ENCODE measurements around the gene STN1.

The STN1 gene

DNA sequence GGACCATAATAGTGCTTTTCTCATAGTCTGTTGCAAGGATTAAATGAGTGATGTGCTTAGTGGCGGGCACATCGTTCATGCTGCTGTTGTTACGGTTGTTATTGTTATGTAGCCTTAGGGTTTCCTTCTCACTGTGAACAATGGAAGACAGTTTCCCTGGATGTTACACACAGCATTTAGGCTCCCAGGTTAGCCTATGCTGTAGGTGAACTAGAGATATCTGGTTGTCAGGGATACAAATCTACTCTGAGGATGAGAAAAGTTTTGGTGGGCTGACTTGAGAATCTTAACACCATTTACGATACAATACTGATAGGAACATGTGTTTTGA lies 77.3 kb downstream of the STN1 start:
- DNase-seq, result no peak

DNA sequence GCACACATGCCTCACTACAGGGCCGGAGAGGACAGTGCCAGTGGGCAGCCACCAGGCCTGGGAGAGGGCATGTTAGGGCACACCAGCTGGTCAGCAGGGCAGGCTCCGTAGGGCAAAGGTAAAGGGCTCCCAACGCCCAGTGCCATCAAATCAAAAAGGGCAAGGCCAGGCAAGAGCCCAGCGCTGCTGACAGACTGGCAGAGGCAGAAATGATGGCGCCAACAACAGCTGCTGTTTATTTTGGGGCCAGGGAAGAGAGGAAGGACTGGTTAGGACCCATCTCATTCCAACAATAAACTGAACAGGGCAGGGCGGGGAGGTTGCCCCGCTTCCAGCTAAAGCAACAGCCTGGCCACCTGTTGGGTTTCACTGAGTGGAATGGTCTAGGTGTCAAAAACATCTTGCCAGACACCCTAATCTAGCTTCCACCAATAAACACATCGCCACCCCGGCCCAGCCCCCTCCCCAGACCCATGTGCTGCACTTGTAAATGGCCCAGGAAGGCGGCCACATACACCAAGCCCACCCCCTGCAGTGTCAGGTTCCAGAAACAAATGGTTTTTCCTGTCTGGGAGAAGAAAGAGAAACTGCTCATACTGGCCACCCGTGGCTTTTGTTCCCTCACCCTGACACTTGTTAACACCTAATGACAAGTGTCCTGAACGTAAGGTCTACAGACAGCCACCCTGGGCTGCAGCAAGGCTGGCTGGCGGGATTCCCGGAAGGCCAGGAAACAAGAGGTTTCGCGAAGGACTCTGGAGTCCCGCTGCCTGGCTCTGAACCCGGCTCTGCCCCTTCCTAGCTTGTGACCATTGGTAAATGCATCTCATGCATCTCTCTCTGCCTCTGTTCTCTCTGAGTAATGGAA lies 77.9 kb downstream of the STN1 start:
- DNase-seq, result no peak

DNA sequence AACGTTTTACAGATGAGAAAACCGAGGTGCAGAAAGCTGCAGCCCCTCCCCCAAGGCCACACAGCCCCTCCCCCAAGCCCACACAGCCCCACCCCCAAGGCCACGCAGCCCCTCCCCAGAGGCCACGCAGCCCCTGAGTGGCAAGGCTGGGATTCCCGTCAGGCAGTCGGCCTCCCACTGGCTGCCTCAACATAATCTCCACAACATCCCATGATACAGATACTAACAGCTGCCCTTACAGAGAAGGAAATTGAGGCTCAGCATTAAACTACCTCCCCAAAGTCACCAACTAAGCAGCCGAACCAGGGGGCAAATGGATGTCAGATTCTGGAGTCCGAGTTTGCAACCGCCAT lies 78.5 kb downstream of the STN1 start:
- no peak for DNase-seq

DNA sequence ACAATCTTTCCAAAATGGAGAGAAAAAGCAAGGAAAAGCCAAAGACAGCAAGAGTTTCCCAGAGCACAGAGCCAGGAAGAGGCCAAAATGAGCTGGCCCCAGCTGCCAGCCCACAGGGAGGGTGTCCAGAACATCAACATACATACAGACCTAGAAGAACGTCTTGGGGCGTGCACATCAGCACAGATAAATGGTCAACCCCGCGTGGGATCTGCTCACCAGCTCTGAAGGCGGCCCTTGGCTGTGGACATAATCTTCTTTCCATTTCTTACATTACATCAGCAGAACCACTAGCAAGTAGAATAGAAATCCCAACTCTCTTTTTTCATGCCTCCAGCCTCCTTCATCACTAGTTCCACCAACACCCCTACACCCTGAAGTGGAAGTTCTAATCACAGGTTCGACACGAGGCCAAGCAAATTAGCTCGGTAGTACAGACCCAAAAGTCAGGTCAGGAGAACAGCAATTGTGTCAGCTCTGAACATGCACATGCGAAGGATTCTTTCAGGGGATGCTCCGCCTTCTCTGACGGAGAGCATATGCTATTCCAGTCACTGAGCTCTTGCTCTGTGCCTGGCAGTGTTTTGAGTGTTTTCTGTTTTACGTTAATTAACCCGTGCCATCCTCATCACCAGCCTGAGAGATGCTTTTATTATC lies 79.0 kb downstream of the STN1 start:
- DNase-seq, result no peak

DNA sequence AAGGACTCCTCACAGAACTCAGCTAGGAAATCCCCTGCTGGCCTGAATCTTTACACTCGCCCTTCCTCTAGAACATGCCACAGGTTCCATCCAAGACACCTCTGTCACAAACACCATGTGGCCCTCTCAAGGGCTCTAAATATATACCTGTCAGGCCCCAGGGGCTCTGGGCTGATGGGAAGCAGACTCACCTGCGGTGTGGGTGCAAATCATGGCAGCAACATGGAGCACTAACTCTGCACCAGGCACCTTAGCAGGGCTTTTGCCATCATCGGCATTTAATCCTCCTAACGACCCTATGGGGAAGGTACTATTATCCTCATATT lies 80.0 kb downstream of the STN1 start:
- no peak for DNase-seq

DNA sequence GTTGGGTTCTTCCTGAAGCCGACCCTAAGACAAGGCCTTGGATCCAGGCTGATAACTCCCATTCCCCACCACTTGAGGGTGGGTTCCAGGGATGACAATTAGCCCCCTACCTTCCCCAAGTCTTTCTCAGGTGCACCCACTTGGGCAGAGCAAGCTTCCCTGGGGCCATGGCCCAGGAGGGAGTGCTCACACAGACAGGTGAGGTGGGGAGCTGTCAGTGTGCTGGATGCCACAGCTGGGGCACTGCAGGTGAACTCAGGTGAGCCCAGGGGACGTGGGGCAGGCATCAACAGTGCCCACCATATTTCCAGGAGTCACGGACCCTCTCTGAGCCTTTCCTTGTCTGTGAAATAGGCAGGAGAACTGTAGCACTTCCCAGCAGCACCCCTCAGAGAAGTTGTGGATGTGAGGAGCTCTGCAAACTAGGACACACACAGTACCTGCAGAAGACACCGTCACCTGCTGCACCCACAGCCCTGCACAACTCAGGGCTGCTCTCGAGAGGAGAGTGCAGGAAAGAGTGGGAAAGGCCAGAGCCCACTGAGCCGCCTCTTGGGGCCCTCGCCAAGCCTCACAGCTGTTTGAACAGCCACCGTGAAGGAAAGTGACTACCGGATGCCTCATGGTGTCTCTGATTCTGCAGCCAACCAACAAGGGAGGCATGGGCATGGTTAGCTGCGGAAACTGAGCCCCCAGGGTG lies 80.5 kb downstream of the STN1 start:
- DNase-seq, result no peak

DNA sequence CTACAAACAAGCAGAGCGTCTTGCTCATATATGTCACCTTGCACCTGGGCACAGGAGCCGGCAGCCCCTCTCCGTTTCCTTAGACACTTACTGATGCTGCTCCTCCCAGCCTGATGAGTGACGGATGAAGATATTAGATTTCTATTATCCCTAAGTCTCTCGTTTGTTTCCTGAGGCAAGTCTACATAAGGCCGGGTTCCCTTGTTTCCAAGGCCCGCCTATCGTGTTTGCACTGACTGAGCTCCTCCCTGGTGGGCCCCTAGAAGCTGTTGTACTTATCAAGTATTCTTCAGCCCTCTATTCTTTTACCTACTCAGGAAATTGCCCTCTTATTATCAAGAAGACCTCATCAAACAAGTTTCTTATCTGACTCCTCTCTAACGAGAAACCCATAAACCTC lies 81.1 kb downstream of the STN1 start:
- DNase-seq, result no peak

DNA sequence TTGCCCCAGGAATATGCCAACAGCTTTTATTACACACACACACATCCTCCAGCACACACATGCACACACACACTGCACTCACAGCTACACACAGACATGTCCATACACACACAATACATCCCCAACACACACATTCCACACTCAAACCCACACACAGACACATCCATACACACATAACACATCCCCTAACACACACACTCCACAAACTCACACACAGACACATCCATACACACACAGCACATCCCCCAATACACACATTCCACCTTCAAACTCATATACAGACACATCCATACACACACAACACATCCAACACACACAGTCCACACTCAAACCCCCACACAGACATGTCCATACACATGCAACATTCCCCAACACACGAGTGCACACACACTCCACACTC lies 81.7 kb downstream of the STN1 start:
- DNase-seq, result no peak

DNA sequence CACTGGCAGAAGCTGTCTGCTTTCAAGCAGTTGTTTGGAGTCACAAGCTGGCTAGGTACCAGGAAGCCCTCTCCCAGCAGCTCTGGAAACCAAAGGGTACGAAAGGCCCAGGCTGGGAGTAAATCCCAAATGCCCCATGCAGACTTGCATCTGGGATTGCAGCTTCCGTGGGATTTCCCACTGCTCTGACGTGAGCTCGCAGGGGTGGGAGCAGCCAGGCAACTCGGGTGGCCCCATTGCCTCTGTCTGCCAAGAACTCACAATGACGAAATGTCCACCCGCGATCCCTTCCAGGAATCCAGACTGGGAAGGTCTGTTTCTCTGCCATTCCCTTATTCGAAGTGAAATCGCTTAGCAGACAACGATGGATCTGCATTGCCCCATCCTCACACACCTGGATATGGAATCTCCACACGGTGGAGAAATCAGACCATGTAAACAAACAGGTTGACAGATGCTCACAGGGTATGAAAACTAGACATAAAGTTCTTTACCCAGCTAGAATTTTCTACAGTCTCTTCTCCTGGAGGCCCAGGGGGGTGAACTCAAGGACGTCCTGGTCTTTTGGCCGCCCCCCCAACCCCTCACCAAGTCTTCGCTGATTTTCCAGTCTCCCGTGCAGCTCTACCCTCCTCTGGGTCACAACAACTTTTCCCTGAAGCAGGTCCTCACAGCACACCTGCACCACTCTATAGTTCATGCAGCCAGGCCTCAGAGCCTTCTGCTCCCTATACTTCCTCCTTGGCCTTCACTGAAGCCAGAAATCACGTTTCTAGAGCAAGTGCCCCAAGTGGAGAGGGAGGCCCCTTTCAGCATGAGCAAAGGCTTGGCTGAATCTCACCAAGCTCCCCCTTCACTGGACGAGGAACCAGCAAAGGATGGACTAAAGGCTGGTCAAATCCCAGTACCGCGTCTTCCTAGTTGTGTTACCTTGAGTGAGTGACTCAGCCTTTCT lies 82.6 kb downstream of the STN1 start:
- DNase-seq, result no peak

DNA sequence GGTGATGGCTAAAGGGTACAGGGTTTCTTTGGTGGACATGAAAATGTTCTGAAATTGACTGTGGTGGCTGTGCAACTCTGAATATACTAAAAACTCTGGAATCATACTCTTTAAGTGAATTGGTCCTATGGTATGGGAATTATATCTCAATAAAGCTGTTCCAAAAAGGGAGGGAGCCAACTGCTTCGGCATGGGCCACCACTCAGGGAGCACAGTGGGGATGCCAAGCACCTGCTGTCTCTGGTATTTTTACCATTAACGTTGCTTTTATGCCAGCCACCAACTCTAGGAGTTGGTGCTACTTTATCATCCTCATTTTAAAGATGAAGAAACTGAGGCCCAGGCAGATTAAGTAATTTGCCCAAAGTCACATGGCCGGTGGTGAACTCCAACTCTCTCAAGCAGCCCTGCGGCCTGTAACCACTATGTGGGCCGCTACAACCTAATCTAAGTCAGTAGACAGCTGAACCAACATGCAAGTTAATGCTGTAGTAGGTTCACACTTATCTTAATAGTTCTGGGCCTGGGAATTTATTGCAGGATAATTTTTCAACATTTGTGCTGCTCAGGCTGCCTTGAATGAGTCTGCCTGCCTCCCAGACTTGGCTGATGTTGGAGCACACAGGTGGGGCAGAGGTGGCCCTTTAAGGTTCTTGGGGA lies 83.4 kb downstream of the STN1 start:
- no peak for DNase-seq

DNA sequence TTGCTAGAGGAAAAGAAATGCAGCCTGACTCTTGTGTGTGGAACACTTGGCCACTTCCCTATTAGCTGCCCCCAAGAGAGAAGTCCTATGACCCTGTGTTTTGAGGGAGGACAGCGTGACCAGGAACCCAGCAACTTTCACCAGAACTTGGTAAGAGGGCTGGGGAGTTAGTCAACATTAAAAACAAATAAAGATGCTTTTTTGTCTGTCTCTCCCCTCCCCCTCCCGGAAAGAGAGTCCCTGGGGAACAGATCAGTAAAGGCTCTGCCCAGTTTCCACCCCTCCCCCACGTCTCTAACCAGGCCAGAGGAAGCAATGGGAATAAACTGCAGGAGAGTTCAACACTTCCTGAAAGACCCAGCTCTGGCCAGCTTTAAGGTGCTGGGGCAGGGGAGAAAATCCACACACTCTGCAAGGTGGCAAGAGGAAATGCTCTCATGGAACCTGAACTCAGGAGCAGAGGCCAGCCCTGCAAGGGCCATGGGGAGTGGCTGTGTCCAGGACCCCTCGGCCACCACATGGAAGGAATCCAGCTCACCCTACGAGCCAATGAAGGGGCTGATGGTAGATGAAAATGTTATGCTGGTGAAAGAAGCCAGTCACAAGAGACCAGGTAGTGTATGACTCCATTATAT lies 84.1 kb downstream of the STN1 start:
- DNase-seq, result no peak

DNA sequence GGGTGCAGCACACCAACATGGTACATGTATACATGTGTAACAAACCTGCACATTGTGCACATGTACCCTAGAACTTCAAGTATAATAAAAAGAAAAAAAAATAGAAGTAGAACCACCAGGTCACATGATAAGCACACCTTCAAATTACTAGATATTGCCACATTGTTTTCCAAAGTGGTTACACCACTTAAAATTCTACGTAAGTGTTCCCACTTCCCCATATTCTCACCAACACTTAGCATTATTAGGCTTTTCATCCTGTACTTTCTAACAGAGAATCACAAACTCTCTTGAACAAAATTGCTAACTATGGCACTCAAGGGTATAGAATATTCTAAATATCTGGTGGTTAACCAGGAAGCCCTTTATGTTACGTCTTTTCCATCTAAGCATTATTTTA lies 85.2 kb downstream of the STN1 start:
- DNase-seq, result no peak
